SU-DHL-6 (cell line): ENCODE measurements around the gene PDCD11.
A peak's percentile ranks its signal among the peaks of the same experiment; 100 is the strongest.

Experiments used
- CTCF ChIP-seq: fragments of 200-600 bp; sonication (generic); IDR thresholded peaks from one replicate; pipeline ENCODE4 v1.5.1; 2017; ENCODE audit warnings: antibody characterized with exemption, mild to moderate bottlenecking, low read length, moderate library complexity; ENCODE audit not compliant: insufficient read depth, poor library complexity, severe bottlenecking
- EZH2phosphoT487 ChIP-seq: fragments of 200-600 bp; sonication (generic), shearing (Covaris generic); conservative IDR thresholded peaks from 2 replicates; pipeline ENCODE4 v1.6.1; 2018; ENCODE audit warnings: mild to moderate bottlenecking, antibody characterized with exemption, low read length, moderate library complexity, mixed read lengths

- peak; percentile 8 for TF ChIP-seq CTCF
- no peak for TF ChIP-seq EZH2phosphoT487
These were observed 28.5 kb upstream of the PDCD11 start, which contains the start of gene TAF5 for GRCh38 chr10:103367782-103368518.
